SU-DHL-6 (cell line): Measurements from ENCODE around the gene OTOA.
"Not testable (repeated sequence)": the region's sequence is repeated elsewhere in the genome, so short reads cannot be mapped to it uniquely, and the experiment has no call there.

ENCODE experiments used
- H2AFZ ChIP-seq: fragments of 200-600 bp; sonication (generic); 2 replicates; pipeline ENCODE4 v1.6.1; 2014; ENCODE audit warnings: low read depth, mild to moderate bottlenecking, moderate library complexity, mixed read lengths, antibody characterized with exemption, low read length; ENCODE audit not compliant: severe bottlenecking
- H3F3A ChIP-seq: fragments of 200-600 bp; shearing (Covaris generic); 2 replicates; pipeline ENCODE4 v1.6.0; 2016; ENCODE audit warnings: antibody characterized with exemption, mild to moderate bottlenecking; ENCODE audit not compliant: insufficient read depth
- H3K27ac ChIP-seq: fragments of 200-600 bp; sonication (generic); 2 replicates; pipeline ENCODE4 v1.5.1; 2016; ENCODE audit warnings: low read depth, mild to moderate bottlenecking, low read length, moderate library complexity, mixed read lengths
- H3K27me3 ChIP-seq: fragments of 200-600 bp; sonication (generic), shearing (Covaris generic); 2 replicates; pipeline ENCODE4 v1.6.0; 2014; ENCODE audit warnings: mild to moderate bottlenecking, low read length
- H3K36me3 ChIP-seq: fragments of 200-600 bp; sonication (generic); 2 replicates; pipeline ENCODE4 v1.6.1; 2014; ENCODE audit warnings: mild to moderate bottlenecking, low read length, mixed read lengths
- H3K4me2 ChIP-seq: fragments of 300-600, 200-600 bp; shearing (Covaris generic), sonication (generic); 2 replicates; pipeline ENCODE4 v1.6.0; 2014; ENCODE audit warnings: low read length, low read depth, mild to moderate bottlenecking; ENCODE audit not compliant: poor library complexity, severe bottlenecking
- H3K4me3 ChIP-seq: fragments of 200-600 bp; sonication (generic); 2 replicates; pipeline ENCODE4 v1.5.1; 2014; ENCODE audit warnings: antibody characterized with exemption, low read length, mild to moderate bottlenecking, mixed read lengths; ENCODE audit not compliant: insufficient read depth, poor library complexity, severe bottlenecking
- H3K79me2 ChIP-seq: fragments of 200-600 bp; sonication (generic); 2 replicates; pipeline ENCODE4 v1.6.1; 2014; ENCODE audit warnings: mild to moderate bottlenecking, low read length, moderate library complexity; ENCODE audit not compliant: insufficient read depth
- H3K9ac ChIP-seq: fragments of 200-600 bp; sonication (generic); 2 replicates; pipeline ENCODE4 v1.7.0; 2014; ENCODE audit warnings: mild to moderate bottlenecking, low read length
- H3K9me2 ChIP-seq: fragments of 200-600 bp; sonication (generic); replicated peaks from 2 replicates; pipeline ENCODE4 v1.6.1; 2014; ENCODE audit warnings: low read length; ENCODE audit not compliant: insufficient read depth
- H3K9me3 ChIP-seq: fragments of 200-600 bp; sonication (generic); 2 replicates; pipeline ENCODE4 v1.6.1; 2014; ENCODE audit warnings: low read length, mixed read lengths; ENCODE audit not compliant: insufficient read depth
- H4K20me1 ChIP-seq: fragments of 200-600 bp; sonication (generic); 2 replicates; pipeline ENCODE4 v1.6.1; 2014; ENCODE audit warnings: low read depth, mild to moderate bottlenecking, antibody characterized with exemption, low read length, moderate library complexity, mixed read lengths

The OTOA gene

GRCh38 chr16:21801538-21802374, 138.0 kb downstream of the OTOA start:
- not testable (repeated sequence) for H3K4me2 ChIP-seq

GRCh38 chr16:21802375-21802663, 138.6 kb downstream of the OTOA start:
- H3K9me3 ChIP-seq, H4K20me1 ChIP-seq, H3K9ac ChIP-seq, H3K36me3 ChIP-seq, H3K79me2 ChIP-seq, H3K4me2 ChIP-seq, H3K27ac ChIP-seq, H3K27me3 ChIP-seq, H3K4me3 ChIP-seq, H3F3A ChIP-seq, H3K9me2 ChIP-seq, H2AFZ ChIP-seq: not testable (repeated sequence)

More at GRCh38 chr16:21801538-21802374, 138.0 kb downstream of the OTOA start:
- H3K27me3 ChIP-seq, H2AFZ ChIP-seq, H3K79me2 ChIP-seq, H3K36me3 ChIP-seq, H3K27ac ChIP-seq, H3K9me3 ChIP-seq, H4K20me1 ChIP-seq, H3K4me3 ChIP-seq, H3F3A ChIP-seq, H3K9me2 ChIP-seq, H3K9ac ChIP-seq: not testable (repeated sequence)
